GM19467 (cell line): ENCODE results near the gene SACM1L.

Source experiments
- ATAC-seq: cut with Tn5 transposase; IDR thresholded peaks from one replicate; pipeline ENCODE4 v1.9.1; 2021; ENCODE audit warnings: mild to moderate bottlenecking, moderate library complexity; ENCODE audit not compliant: unreplicated experiment

The SACM1L gene

GRCh38 chr3:45783667-45784066 lies 94.5 kb downstream of the SACM1L start:
- no peak for ATAC-seq

GRCh38 chr3:45785605-45786150 lies 96.5 kb downstream of the SACM1L start:
- no peak for ATAC-seq

GRCh38 chr3:45786801-45787495 lies 97.8 kb downstream of the SACM1L start:
- no peak for ATAC-seq

- ATAC-seq = no peak
Observed at GRCh38 chr3:45787551-45787950, 98.4 kb downstream of the SACM1L start.

GRCh38 chr3:45789235-45789812 lies 100.1 kb downstream of the SACM1L start:
- ATAC-seq = no peak

- no peak for ATAC-seq
Observed at GRCh38 chr3:45790596-45790995, 101.4 kb downstream of the SACM1L start.

GRCh38 chr3:45792036-45792435 lies 102.8 kb downstream of the SACM1L start:
- no peak for ATAC-seq

- ATAC-seq = no peak
Observed at GRCh38 chr3:45792516-45793172, 103.4 kb downstream of the SACM1L start.

GRCh38 chr3:45793482-45794176 lies 104.4 kb downstream of the SACM1L start:
- no peak for ATAC-seq

GRCh38 chr3:45794177-45794560 lies 105.0 kb downstream of the SACM1L start:
- no peak for ATAC-seq

- no peak for ATAC-seq
Observed at GRCh38 chr3:45794660-45795059, 105.5 kb downstream of the SACM1L start.
